Raji (cell line): Measurements from ENCODE around the gene RGS7.

Experiments
- POLR2A ChIP-seq: IDR thresholded peaks from 2 replicates; pipeline ENCODE4 v1.6.1; 2011; ENCODE audit warnings: low read depth, low read length, control low read depth; ENCODE audit not compliant: insufficient read depth

RGS7 gene

GRCh38 chr1:241309651-241310050 lies 47.4 kb downstream of the RGS7 start:
- TF ChIP-seq POLR2A = no peak

- no peak for TF ChIP-seq POLR2A
Observed at GRCh38 chr1:241308471-241308870, 48.5 kb downstream of the RGS7 start.

- no peak for TF ChIP-seq POLR2A
Observed at GRCh38 chr1:241308011-241308410, 49.0 kb downstream of the RGS7 start.

GRCh38 chr1:241306125-241306790 lies 50.7 kb downstream of the RGS7 start:
- no peak for TF ChIP-seq POLR2A

GRCh38 chr1:241299347-241299746 lies 57.7 kb downstream of the RGS7 start:
- TF ChIP-seq POLR2A = no peak

GRCh38 chr1:241292973-241293372 lies 64.0 kb downstream of the RGS7 start:
- TF ChIP-seq POLR2A = no peak

GRCh38 chr1:241286486-241286885 lies 70.5 kb downstream of the RGS7 start:
- TF ChIP-seq POLR2A = no peak

GRCh38 chr1:241276391-241276790 lies 80.6 kb downstream of the RGS7 start:
- TF ChIP-seq POLR2A = no peak

GRCh38 chr1:241275981-241276380 lies 81.0 kb downstream of the RGS7 start:
- TF ChIP-seq POLR2A = no peak

- TF ChIP-seq POLR2A = no peak
Observed at GRCh38 chr1:241275226-241275625, 81.8 kb downstream of the RGS7 start.

GRCh38 chr1:241274693-241275092 lies 82.3 kb downstream of the RGS7 start:
- no peak for TF ChIP-seq POLR2A

GRCh38 chr1:241272828-241273227 lies 84.2 kb downstream of the RGS7 start:
- TF ChIP-seq POLR2A = no peak

GRCh38 chr1:241271427-241271826 lies 85.6 kb downstream of the RGS7 start:
- no peak for TF ChIP-seq POLR2A

- TF ChIP-seq POLR2A = no peak
Observed at GRCh38 chr1:241270016-241270415, 87.0 kb downstream of the RGS7 start.

- TF ChIP-seq POLR2A = no peak
Observed at GRCh38 chr1:241269116-241269515, 87.9 kb downstream of the RGS7 start.

GRCh38 chr1:241266121-241266520 lies 90.9 kb downstream of the RGS7 start:
- no peak for TF ChIP-seq POLR2A

- TF ChIP-seq POLR2A = no peak
Observed at GRCh38 chr1:241265428-241265827, 91.6 kb downstream of the RGS7 start.
